G401 (cell line): Measurements from ENCODE around the gene POU5F1. TPM values are rescaled to one million over a fixed set of nuclear protein-coding genes. Genes with fewer than 3 reads are reported as not detected.

ENCODE experiments used
- DNase-seq: peaks from one replicate; pipeline ENCODE4 v3.0.0-alpha.2; 2015; ENCODE audit warnings: low spot score
- in situ Hi-C: cut with HindIII; loops from 2 replicates; pipeline ENCODE4 v1.10.0; 2016; ENCODE audit warnings: low sequenced_read_pairs, mixed read lengths
- total RNA-seq: library from RNA; depleted of rRNA; stranded (reverse); fragments of >200 nt; shearing (Covaris generic); gene quantifications from 2 replicates; pipeline ENCODE4 v1.2.3, GENCODE V29; 2014

The POU5F1 gene
- total RNA-seq, 1 experiment from 2014 or later, result not detected

GRCh38 chr6:31152781-31153180 is 17.7 kb downstream of the POU5F1 start:
- in situ Hi-C loops, result no loop called here
- DNase-seq, result no peak

- in situ Hi-C loops, result no loop called here
- no peak for DNase-seq
Measured at GRCh38 chr6:31149827-31150447, 20.5 kb downstream of the POU5F1 start.

- no peak for DNase-seq
- in situ Hi-C loops, result no loop called here
Measured at GRCh38 chr6:31145386-31145785, 25.1 kb downstream of the POU5F1 start.

- in situ Hi-C loops, result no loop called here
- no peak for DNase-seq
Measured at GRCh38 chr6:31144970-31145340, 25.5 kb downstream of the POU5F1 start.

DNA sequence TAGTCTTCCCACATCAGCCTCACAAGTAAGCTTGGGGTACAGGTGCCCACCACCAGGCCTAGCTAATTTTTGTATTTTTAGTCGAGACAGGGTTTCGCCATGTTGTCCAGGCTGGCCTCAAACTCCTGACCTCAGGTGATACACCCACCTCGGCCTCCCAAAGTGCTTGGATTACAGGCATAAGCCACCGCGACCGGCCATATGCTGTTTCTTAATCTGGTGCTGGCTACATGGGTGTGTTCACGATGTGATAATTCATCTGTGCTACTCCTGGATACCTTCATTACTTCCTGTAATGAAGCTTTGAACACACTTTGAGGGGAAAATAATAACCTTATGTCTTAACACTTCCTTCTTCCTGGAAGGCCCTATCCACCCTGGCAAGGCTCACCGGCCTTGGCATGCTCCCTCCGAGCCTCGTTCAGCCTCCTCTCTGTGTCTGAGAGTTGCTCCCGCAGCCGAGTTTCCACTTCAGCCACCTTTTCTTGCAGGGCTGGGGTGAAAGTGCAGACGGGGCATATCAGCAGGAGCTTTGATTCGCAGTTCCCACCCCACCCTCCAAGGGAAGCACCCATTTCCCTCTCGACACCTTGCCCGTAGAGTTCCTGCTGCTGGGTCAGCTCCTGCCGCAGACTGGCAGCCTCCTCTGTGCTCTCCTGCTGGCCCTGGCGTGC is 26.0 kb downstream of the POU5F1 start:
- DNase-seq, result no peak
- in situ Hi-C loops, result no loop called here

DNA sequence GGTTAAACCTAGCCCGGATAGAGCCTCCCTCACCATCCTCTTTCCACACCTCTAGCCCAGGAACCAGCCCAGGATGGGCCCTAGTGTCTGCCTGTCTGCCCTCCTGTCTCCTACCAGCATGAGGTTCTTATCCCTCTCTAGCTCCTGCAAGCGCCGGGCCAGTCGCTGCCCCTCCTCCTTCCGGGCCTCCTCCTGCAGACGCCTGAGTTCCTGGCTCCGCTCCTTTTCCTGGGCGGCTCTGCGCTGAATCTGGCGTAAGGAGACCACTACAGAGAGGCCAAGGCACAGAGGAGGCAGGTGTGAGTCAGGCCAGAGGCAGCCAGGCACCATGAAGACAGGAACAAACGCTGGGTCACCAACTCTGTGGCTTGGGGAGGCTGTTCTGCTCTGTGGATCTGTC is 27.3 kb downstream of the POU5F1 start:
- DNase-seq, result no peak
- in situ Hi-C loops, result no loop called here

DNA sequence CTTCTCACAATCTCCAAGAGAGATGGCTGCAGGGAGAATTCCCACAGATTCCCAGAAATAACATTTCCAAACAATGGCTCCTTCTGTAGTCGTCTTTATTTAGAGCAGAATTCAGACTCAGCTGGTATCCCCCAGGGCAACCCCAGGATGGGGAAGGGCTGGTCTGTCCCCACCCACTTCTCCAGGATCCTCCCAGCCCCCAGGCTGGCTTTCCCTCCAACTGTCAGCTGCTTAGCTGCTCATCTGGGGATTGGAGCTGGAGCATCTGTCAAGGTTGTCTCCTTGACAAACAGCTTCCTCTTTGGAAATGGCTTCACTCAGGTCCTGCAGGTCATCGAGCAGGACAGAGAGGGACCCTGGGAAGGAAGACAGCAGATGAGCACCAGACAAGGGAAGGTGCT is 28.1 kb downstream of the POU5F1 start:
- in situ Hi-C loops, result no loop called here

DNA sequence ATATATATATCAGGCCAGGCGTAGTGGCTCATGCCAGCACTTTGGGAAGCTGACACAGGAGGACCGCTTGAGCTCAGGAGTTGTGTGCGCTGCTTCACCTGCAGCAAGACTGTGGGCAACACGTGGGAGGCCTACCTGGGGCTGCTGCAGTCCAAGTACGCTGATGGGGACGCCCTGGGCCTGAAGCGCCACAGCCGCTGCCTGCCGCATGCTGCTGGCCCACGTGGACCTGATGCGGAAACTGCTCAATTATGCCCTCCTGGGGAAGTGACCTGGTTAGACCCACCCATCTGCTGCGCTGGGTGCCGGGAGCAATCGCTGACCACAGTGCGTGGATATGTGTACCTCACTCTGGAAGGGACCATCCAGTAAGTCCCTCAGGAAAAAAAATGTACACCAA is 29.8 kb downstream of the POU5F1 start:
- DNase-seq, result no peak
- in situ Hi-C loops, result no loop called here

More for the DNA sequence above, 28.1 kb downstream of the POU5F1 start:
- no peak for DNase-seq

GRCh38 chr6:31139599-31139998 is 30.9 kb downstream of the POU5F1 start:
- DNase-seq, result no peak
- in situ Hi-C loops, result no loop called here

DNA sequence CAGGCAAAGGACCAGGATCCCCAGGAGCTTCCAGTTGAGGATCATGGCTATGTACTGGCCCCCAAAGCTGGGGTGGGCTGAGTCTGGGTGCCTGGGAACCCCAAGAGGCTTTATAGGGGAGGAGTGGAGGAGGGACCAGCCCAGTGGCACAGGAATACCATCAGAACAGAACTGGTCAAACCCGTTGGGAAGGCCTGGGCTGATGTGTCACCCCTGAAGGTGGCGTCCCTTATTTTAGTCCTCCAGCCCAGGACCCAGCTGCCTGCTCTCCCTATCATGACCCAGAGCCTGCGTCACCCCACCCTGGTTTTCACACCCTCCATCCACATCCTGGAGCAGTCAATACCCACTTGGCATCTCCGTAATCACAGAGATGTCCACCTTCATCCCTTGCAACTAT is 31.5 kb downstream of the POU5F1 start, which contains the start of gene PSORS1C2:
Gene PSORS1C2 (minus strand): TSS at position 85 of the 400 bp plus-strand sequence. CDS start 40 bp downstream, at position 45.
- in situ Hi-C loops, result no loop called here
- DNase-seq, result no peak

- in situ Hi-C loops, result no loop called here
- no peak for DNase-seq
Measured at GRCh38 chr6:31135710-31136109, 34.8 kb downstream of the POU5F1 start.

DNA sequence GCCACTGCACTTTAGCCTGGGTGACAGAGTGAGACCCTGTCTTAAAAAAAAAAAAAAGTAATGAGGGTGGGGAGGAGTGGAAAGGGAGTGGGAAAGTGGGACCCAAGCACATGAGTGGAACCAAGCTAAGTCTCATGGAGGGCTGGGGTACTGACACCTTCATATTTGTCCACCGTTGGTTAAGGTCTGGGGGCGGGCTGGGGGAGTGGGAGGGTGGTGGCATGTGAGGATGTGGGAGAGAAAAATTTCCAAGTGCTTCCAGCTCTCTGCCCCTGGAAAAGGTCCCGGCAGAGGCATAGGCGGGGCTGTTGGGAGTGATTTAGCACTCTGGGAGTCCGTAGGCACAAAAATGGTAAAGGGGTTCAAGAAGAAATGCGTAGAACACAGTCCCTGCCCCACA is 37.7 kb downstream of the POU5F1 start:
- in situ Hi-C loops, result no loop called here
- DNase-seq, result no peak

DNA sequence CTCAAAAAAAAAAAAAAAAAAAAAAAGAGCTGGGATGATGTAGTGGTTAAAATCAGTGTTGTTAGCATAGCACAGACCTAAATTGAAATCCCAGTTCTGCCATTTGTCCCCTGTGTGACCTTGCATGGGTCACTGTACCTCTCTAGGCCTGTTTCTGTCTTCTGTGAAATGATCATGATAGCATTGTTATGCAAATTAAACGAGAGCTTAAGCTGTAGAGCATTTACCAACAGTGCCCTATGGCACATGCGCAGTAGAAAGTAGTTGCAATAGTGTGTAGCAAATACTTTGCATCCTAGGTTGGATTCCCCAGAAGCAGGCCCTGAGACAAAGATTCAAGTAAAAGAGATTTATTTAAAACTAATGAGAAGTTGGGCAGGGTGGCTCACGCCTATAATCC is 38.9 kb downstream of the POU5F1 start:
- in situ Hi-C loops, result no loop called here
- no peak for DNase-seq

- no peak for DNase-seq
- in situ Hi-C loops, result no loop called here
Measured at GRCh38 chr6:31130751-31131150, 39.7 kb downstream of the POU5F1 start.

- in situ Hi-C loops, result no loop called here
- DNase-seq, result no peak
Measured at GRCh38 chr6:31129130-31129529, 41.4 kb downstream of the POU5F1 start.

DNA sequence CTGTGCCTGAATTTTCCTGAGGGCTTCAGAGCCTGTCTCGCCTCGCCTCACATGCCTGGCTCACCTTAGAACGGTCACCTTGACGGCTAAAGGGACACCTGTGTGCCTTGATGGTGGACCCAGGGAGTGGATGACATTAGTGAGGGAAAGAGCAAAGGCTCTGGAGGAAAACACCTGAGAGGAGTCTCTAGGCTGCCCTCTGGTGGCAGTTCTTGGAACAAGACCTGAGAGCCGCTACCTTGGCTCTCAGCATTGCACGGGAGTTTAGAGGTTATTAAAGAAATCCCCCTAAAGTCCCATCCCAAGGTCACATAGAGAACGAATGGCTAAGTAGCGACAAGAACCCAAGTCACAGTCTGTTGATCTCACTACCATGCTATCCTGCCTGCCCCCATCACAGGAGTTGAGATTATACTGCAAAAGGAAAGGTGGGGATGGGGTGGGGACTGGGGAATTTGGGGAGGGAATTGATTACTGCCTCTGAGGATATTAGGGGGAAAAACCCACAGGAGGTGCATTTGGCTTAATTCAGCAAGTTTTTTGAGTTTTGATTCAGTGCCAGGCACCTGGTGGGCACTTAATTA is 42.3 kb downstream of the POU5F1 start:
- in situ Hi-C loops, result no loop called here
- DNase-seq, result peak; percentile 82

DNA sequence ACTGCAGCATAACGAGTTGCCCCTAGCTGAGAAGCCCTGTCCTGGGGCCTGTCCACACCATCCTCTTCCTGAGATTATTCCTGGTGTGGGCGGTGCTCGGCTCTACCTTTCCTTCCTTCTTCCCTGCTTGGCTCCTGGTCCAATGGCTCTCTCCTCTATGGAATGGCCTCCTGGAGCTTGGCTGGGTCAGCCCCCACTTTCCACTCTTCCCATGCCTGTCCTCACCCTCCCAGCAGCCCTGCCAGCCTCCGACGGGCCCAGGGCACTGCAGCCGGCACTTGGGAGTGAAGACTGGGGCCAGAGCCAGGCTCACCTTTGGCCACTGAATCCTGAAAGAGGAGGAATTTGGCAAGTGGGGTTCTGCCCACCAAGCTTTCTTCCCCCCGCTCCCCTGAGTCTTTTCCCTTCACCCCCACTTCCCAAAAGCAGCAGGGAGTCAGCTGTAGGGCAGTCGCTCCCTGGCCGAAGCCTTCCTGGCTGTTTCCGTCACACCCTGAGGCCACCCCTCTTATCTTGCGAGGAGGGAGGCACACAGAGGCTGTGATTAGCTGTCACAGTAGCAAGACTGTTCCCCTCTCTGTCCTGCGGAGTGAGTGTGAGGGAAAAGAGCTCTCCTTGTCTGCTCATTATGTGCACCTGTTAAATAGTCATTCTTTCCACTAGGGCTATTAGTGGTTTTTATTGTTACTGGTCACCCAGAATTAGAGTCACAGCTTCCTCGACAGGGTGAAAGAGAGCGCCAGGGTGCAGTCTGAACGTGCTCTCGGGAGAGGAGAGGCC is 43.9 kb downstream of the POU5F1 start:
- in situ Hi-C loops, result no loop called here

DNA sequence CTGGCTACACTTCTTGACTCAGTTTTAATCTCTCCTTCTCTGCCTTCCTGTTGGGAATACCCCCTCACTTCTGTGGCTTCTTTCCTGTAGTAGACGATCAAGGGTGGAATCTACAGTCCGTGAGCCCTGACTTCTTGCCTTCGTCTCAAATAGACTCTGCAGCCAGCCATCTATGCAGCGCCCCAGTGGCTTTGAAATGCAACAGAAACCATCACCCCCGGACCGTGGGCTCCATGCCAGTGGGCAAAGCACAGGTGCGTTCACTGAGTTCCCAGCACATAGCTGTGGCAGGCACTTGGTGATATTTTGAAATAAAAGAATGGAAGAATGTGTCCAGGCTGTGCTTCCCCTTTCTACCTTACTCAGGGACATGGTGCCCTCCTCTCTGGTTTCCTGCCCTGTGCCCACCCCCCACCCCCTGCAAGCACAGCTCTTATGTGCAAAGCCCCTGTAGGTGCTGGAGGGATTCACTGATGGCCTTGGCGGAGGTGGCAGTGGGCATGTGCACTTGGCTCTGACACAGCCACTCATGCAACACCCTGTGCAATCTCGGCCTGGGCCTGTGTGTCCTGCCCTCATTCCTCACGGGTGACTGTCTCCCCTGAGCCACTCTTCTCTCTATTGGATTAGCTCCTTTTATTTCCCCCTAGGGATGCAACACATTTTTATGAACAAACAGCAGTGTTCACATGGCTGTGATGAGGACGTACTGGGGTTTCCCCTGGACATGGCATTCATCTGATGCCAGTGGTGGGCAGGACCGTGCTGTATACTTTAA is 44.7 kb downstream of the POU5F1 start:
- no peak for DNase-seq
- in situ Hi-C loops, result no loop called here

More for the DNA sequence above, 43.9 kb downstream of the POU5F1 start:
- DNase-seq, result no peak

DNA sequence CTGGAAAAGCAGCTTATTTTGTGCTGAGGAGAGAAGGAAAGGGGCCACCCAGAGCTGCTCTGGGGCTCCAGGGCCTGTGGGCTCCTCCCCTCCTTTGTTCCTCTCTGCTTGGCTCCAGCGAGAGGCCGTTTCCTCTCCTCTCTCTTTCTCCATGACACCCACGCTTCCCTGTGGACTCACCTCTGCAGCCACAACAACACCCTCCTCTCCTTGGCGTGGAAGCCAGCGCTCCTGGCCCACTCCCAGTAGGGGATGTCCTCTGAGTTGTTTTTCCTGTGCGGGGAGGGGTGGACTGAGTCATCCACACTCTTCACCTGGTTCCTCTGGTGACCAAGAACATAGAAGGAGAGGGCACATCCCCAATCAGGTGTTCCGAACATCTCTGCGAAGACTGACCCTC is 45.3 kb downstream of the POU5F1 start:
- in situ Hi-C loops, result no loop called here
- no peak for DNase-seq
